Measurements from ENCODE around the gene ZMYND11. TPM values are rescaled to one million over a fixed set of nuclear protein-coding genes. Genes with fewer than 3 reads are reported as not detected.

The ZMYND11 gene
- polyA plus RNA-seq, 1 of the 3 experiments (the other 2 are of a cell fraction), result 33.1 TPM

DNA sequence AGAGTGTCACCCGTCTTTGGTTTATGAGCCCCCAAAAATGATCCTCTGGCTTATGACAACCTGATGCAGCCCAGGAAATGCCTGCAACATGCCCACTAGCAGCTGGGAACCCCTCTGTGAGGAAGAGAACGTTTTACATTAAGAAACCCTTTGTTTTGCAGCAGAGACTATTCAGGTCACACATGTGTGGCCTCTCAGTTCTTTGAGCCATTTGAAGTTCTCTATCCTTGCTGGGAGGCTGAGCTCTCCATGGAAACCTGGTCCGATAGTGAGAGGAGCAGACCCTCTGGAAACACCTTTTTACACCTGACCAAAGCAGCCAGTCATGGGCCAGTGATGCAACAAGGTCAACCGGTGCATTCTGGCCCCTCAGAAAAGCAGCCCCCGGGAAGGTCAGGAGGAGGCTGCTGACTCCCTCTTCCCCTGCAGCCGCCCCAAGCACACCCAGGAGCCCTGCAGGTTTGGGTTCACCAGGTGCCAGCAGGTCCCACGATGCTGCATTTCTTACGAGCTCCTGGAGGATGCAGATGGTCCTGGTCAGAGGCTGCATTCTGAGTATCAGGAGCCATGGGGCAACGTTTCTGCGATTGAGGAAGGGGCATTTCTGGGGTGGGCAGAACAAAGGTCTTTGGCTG lies 134.3 kb downstream of the ZMYND11 start:
- WGBS (ENCODE audit: low lambda C conversion rate), result 85% methylated on average over 6 of the region's 10 CpGs
- peaks cover 7 to 25% of the 10 kb centered on the region in 2 experiments; a peak in 3 of 4 replicates for H3K4me1 ChIP-seq (ENCODE audit: control insufficient read depth in 1 of 2, insufficient read depth in 2 of 2, low read depth in 1 of 2, low read length in 1 of 2)
- no peak overlapping the region for H3K4me3 ChIP-seq (ENCODE audit: low read depth in 2 of 2, low read length in 1 of 2)
- H3F3A ChIP-seq (replicated peaks; ENCODE audit: insufficient read depth), result peaks cover 21% of the 10 kb centered on the region
- DNase-seq, result peak; percentile 31
- H3K27ac ChIP-seq (ENCODE audit: low read depth in 2 of 2, low read length in 1 of 2), result peak overlapping the region in 1 of 2 experiments; percentile 58; a peak in 1 of 4 replicates
- no peak overlapping the region for H3K4me2 ChIP-seq
- ChIA-PET CTCF (interaction anchor here (1.1 to 2.3 kb wide), 3 partner anchors 11 to 519 kb away, joined by 3 to 6 read pairs (median 4); no protein-coding TSS in a partner anchor), POLR2A (no interaction called here)
- TF ChIP-seq TEAD4 (IDR thresholded peaks at IDR 0.05; ENCODE audit: borderline replicate concordance, insufficient read depth), result no peak
- TF ChIP-seq NRF1 (IDR thresholded peaks at IDR 0.05; ENCODE audit: low read depth, low read length), result no peak
- no peak for TF ChIP-seq MEF2A (IDR thresholded peaks at IDR 0.05; ENCODE audit: borderline replicate concordance, low read depth)
- TF ChIP-seq FOSL2 (IDR thresholded peaks at IDR 0.05; ENCODE audit: borderline replicate concordance, low read depth), result no peak
- no peak for TF ChIP-seq EZH2phosphoT487 (IDR thresholded peaks at IDR 0.05; ENCODE audit: borderline replicate concordance, low read depth)
- TF ChIP-seq, protein P1, sequence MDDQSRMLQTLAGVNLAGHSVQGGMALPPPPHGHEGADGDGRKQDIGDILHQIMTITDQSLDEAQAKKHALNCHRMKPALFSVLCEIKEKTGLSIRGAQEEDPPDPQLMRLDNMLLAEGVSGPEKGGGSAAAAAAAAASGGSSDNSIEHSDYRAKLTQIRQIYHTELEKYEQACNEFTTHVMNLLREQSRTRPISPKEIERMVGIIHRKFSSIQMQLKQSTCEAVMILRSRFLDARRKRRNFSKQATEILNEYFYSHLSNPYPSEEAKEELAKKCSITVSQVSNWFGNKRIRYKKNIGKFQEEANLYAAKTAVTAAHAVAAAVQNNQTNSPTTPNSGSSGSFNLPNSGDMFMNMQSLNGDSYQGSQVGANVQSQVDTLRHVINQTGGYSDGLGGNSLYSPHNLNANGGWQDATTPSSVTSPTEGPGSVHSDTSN (IDR thresholded peaks at IDR 0.05), result no peak
- TF ChIP-seq RCOR1 (IDR thresholded peaks at IDR 0.05; ENCODE audit: low read length), result no peak
- TF ChIP-seq ELF1 (IDR thresholded peaks at IDR 0.05), result no peak
- no peak for TF ChIP-seq SIN3A (IDR thresholded peaks at IDR 0.05; ENCODE audit: borderline replicate concordance, low read depth, low read length)
- TF ChIP-seq POLR2AphosphoS5 (IDR thresholded peaks at IDR 0.05; ENCODE audit: low read depth, low read length), result no peak
- TF ChIP-seq, protein P2, sequence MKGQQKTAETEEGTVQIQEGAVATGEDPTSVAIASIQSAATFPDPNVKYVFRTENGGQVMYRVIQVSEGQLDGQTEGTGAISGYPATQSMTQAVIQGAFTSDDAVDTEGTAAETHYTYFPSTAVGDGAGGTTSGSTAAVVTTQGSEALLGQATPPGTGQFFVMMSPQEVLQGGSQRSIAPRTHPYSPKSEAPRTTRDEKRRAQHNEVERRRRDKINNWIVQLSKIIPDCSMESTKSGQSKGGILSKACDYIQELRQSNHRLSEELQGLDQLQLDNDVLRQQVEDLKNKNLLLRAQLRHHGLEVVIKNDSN (IDR thresholded peaks at IDR 0.05; ENCODE audit: borderline replicate concordance, low read depth), result no peak
- TF ChIP-seq CHD2 (IDR thresholded peaks at IDR 0.05; ENCODE audit: low read length, partially characterized antibody), result no peak
- TF ChIP-seq RAD21 (IDR thresholded peaks at IDR 0.05; ENCODE audit: low read length), result no peak
- no peak for TF ChIP-seq YY1 (IDR thresholded peaks at IDR 0.05; ENCODE audit: low read depth)
- no peak for TF ChIP-seq SMC3 (IDR thresholded peaks at IDR 0.05; ENCODE audit: low read depth, low read length)
- no peak for TF ChIP-seq RFX5 (IDR thresholded peaks at IDR 0.05; ENCODE audit: low read length)
- TF ChIP-seq, protein P3, sequence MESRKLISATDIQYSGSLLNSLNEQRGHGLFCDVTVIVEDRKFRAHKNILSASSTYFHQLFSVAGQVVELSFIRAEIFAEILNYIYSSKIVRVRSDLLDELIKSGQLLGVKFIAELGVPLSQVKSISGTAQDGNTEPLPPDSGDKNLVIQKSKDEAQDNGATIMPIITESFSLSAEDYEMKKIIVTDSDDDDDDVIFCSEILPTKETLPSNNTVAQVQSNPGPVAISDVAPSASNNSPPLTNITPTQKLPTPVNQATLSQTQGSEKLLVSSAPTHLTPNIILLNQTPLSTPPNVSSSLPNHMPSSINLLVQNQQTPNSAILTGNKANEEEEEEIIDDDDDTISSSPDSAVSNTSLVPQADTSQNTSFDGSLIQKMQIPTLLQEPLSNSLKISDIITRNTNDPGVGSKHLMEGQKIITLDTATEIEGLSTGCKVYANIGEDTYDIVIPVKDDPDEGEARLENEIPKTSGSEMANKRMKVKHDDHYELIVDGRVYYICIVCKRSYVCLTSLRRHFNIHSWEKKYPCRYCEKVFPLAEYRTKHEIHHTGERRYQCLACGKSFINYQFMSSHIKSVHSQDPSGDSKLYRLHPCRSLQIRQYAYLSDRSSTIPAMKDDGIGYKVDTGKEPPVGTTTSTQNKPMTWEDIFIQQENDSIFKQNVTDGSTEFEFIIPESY (IDR thresholded peaks at IDR 0.05; ENCODE audit: borderline replicate concordance, low read depth), result no peak
- H4K20me1 ChIP-seq (ENCODE audit: insufficient read depth), result no peaks in the 10 kb centered on the region
- H3K9ac ChIP-seq, result no peak overlapping the region
- H3K79me2 ChIP-seq (ENCODE audit: insufficient read depth), result no peaks in the 10 kb centered on the region
- no peaks in the 10 kb centered on the region for H3K9me3 ChIP-seq
- no peak overlapping the region for H2AFZ ChIP-seq (ENCODE audit: low read depth)
- peaks cover 0 to 4% of the 10 kb centered on the region in 2 experiments for H3K36me3 ChIP-seq (replicated peaks in 1 of 2; ENCODE audit: control insufficient read depth in 1 of 2, insufficient read depth in 2 of 2, low read length in 1 of 2)
- no peaks in the 10 kb centered on the region for H3K27me3 ChIP-seq (ENCODE audit: insufficient read depth)
- H3K9me2 ChIP-seq, result no peaks in the 10 kb centered on the region

Measured in SK-N-SH (cell line).